NCI-H446 (cell line): ENCODE measurements around the gene CFAP299.
"Not testable (repeated sequence)": the region's sequence is repeated elsewhere in the genome, so short reads cannot be mapped to it uniquely, and the experiment has no call there.

Source experiments
- DNase-seq, 2 experiments: peaks; one replicate each; lab custom pipeline; 2025; lab: John Stamatoyannopoulos, UW

Gene CFAP299

DNA sequence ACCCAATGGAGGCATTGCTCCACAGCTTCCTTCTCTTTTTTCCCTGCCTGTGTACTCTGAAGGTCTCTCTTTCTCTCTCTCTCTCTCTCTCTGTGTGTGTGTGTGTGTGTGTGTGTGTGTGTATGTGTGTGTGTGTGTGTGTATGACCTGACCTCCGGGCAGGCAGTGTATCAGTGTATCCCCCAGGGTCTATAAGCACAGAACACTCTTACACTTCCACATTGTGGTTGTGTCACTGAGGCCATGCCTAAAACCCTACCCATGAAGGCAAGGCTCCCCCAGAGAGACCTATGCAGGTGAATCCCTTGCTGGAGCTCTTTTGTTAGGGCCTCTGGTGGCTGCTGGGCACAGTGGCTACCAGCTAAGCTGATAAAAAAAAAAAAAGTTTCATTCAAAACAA is 394.6 kb downstream of the CFAP299 start:
- DNase-seq, result no peak

DNA sequence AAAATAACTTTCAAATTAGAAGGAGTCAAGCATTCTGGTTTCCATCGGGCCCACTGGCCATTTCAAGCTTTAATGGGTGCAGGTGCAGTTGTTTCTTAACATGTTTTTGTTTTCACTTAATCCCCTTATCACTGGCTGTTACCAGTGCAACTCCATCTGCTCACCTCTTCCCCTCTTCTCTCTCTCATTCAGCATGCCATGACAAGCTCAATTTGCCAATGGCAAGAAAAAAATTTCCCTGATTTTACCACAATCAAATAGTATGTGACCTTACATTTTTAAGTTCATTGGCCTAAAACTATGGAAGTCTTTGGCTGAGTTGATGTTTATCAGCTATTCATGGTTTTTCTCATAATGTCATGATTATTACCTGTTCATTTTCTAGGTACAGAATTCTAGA is 395.9 kb downstream of the CFAP299 start:
- no peak for DNase-seq

DNA sequence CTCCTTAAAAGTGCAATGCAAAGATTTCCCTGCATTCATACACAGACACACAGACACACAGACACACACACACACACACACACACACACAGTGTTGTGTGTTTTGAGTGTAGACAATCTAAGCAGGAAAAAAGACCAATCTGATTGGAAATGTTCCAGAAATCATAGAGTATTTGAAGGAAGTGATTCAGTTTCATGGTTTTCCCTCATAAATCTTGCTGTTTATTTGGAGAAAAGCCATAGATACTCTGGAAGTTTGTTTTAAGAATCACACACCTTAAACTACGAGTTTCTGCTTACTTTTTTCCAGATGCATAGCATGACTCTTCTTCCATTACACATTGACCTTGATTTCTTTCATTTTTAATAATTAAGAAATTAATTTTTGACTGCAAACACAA is 396.5 kb downstream of the CFAP299 start:
- no peak for DNase-seq

DNA sequence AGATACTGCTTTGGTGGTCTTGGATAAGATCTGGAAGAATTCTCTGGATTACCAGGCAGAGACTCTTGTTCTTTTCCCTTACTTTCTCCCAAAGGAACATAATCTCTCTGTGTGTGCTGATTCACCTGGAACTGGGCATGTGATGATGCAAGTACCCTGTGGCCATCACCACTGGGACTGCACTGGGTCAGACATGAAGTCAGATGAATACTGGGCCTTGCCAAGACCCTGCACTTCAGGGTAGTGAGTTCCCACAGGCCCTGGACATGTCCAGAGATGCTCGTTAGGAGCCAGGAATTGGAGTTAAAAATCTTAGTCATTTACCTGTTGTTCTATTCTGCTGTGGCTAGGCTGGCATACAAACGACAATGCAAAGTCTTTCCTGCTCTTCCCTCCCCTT is 404.8 kb downstream of the CFAP299 start:
- DNase-seq, result no peak

DNA sequence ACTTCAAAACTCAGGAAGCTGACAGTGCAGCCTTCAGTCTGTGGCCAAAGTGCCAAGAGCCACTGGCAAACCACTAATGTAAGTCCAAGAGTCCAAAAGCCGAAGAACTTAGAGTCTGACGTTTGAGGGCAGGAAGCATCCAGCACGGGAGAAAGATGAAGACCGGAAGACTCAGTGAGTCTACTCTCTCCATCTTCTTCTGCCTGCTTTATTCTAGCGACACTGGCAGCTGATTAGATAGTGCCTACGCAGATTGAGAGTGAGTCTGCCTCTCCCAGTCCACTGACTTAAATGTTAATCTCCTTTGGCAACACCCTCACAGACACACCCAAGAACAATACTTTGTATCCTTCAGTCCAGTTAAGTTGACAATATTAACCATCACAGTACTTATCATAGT is 414.0 kb downstream of the CFAP299 start:
- DNase-seq, result not testable (repeated sequence)

DNA sequence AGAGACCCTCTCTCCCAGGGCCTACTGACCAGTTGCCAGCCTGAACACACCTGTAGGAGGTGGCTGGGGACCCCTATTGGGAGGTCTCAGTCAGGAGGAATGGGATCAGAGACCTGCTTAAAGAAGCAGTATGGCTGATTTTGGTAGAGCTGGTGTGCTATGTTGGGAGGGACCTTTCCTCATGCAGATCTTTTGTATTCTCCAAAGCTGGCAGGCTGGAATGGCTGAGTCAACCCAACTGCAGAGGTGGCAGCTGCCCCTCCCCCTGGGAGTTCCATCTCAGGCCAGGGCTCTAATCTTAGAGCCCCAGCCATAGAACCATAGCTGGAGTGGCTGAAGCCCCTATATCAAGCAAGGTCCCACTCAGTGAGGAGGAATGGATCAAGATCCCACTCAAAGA is 415.7 kb downstream of the CFAP299 start:
- DNase-seq, result no peak

DNA sequence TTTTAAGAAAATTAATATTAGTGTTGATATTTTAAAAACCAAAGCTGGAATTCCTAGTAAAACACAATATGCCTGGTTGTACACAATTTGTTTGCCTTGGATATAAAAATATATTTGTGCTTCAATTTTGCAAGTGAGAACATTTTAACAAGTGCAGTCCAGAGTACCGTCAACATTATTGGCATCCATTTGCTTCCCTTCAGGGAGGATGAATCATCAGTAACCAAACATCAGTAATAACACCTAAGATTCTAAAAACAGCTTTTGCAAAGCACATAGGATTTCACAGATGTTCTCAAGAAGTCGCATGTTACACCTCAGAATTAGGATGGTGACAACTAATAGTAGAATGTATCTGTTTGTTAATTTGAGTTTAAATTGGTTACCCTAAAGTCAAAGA is 432.4 kb downstream of the CFAP299 start:
- DNase-seq, result no peak

DNA sequence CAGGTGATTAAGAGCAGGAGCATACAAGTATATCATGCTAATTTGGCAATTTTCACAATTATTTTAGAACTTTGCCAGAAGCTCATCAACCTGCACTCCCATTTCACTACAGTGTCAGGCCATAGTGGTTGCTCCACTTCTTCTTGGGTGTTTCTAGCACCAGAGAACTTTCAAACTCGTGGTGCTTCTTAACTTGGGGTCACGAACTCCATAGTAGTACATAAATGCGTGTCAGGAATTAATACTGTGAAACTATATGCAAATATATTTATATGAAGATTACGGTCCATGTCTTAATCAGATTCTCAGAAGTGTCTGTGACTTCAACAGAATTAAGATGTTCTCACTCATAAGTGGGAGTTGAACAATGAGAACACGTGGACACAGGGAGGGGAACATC is 440.6 kb downstream of the CFAP299 start:
- DNase-seq, result no peak

DNA sequence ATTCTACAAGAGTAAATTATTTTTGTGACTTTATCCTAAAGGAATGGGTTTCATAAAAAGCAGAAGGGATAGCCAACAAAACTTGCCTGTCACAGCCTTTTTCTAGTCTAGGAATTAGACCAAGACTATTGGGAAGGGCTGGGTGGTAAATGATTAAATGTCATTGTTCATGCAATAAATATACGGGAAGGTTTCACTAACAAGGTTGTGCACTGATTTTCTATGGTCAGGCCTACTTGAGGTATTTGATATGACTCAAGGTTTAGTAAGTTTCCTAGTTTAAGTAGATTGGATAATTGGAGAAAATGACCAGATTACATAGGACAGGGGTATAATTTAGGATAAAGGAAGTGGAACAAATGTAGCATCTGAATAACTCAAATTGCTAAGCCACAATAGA is 445.9 kb downstream of the CFAP299 start:
- DNase-seq, result no peak

DNA sequence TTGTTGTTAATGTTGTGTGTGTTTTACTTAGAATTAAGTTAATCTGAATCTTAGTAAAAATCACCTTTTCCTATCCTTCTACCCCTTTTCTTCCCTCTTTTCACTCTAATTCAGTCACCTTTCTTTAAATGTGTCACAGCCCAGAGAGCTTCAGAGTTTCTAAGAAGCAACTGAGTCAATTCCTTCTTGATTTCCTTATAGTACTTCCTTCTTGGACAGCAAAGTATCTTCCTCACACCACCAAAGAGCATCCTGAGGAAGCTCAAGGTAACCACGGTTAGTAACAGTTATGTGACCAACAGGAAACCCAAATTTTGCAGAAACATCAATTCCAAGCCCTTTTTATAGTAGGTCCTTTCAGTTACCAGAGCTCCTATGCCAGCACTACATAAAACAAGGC is 451.8 kb downstream of the CFAP299 start:
- DNase-seq, result no peak

DNA sequence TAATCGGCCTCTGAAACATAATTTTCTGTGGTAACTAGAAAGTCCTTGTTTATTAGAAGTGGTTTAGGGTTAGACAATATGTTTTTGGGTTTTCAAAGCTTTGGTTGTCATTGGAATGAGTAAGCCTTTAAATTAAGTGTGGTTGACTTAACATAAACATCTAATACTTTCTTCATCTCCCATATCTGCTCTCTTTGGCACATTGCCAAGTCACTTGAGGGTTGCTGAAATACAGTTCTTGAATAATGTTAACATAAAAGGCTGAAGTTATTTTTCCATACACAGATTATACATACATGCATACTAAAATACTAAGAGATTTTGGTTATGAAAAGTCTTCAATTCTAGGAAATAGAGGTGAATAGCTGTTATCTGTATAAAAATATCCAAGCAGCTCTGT is 453.3 kb downstream of the CFAP299 start:
- DNase-seq, result no peak

DNA sequence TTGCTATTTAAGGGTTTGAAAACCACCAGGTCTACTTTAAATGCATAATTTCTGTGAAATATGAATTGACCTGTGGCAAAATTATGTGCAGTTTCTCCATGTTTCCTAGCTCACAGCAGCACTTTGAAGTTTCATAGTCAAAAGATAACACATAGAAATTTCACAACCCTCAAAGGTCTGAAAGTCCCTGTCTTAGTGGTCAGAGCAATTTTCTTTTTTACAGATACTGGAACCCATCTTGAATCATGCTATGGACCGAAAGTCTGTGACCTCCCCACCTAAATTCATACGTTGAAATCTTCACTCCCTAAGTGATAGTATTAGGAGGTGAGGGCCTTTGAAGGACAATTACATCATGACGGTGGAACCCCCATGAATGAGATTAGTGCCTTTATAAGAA is 454.6 kb downstream of the CFAP299 start:
- DNase-seq, result no peak

DNA sequence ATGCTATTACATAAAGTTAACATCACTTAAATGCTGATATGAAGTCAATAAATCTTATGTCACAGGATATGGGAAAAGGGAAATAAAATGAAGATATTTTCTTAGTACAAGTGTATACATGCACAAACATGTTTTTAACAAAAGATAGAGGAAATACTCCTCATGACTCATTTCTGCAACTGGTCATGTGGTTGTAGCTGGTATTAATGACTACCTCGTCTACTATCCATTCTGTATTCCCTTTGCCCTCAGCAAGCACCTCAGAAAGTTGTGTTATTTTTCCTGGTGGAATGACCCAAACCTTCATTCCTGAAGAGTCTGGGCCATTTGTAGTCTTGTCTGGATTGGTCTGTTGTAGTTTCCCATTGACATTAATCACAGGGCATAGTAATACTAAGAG is 458.1 kb downstream of the CFAP299 start:
- not testable (repeated sequence) for DNase-seq

DNA sequence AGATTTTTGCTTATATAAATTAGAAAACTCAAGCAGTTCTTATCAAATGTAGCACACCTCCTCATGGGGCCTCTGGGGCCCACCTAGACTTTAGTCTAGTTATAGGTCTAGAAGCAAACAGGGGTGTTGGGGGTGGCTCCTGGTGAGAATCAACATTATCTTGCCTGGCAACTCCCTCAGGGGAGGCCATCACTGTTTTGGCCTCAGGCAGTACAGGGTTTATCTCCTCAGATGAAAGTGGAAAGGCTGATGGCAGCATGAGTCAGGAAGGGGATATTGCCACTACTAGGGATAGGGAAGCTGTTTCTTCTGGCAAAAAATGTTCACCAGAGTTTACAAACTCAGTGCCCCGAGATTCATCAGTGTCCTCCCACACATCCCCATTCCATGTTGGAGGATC is 462.6 kb downstream of the CFAP299 start:
- DNase-seq, result no peak

DNA sequence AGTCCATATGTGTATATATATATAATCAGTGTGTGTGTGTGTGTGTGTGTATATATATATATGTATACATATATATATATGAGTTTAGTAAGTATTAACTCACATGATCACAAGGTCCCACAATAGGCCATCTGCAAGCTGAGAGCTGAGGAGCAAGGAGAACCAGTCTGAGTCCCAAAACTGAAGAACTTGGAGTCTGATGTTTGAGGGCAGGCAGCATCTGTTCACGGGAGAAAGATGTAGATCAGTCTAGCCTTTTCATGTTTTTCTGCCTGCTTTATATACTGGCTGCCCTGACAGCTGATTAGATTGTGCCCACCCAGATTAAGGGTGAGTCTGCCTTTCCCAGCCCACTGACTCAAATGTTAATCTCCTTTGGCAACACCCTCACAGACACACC is 465.2 kb downstream of the CFAP299 start:
- not testable (repeated sequence) for DNase-seq

DNA sequence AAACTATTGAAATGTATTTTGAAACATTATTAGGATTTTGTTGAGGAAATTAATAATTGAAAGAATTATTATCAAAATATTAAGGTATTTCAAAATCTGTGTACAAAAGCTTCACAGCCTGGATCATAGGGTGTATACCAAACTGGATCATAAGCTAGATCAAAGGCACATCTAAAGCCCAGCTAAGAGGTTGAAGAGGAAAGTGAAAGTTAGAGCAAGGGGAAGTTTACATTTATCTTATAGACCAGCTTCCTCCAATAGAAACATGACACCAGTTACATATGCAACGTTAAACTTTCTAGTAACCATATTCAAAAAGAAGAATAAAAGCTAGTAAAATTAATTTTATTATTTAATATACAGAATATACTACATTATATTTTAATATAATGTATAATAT is 467.8 kb downstream of the CFAP299 start:
- DNase-seq, result no peak

DNA sequence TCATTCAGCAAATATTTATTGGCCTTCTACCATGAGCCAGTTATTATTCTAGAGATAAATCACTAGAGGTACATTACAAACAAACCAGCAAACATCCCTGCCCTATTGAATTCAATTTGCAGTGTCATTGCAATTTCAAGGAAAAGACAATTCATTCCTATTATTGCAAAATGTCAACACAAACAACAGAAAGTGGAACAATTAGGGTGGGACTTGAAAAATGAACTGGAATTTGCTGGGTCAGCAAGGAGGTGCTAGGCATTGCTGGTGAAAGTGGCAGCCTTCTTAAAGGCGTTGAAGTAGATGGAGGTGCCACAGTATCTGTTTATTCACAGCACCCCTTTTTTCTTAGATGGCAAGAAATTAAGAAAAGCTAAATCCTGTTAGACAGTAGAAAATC is 470.9 kb downstream of the CFAP299 start:
- DNase-seq, result no peak

DNA sequence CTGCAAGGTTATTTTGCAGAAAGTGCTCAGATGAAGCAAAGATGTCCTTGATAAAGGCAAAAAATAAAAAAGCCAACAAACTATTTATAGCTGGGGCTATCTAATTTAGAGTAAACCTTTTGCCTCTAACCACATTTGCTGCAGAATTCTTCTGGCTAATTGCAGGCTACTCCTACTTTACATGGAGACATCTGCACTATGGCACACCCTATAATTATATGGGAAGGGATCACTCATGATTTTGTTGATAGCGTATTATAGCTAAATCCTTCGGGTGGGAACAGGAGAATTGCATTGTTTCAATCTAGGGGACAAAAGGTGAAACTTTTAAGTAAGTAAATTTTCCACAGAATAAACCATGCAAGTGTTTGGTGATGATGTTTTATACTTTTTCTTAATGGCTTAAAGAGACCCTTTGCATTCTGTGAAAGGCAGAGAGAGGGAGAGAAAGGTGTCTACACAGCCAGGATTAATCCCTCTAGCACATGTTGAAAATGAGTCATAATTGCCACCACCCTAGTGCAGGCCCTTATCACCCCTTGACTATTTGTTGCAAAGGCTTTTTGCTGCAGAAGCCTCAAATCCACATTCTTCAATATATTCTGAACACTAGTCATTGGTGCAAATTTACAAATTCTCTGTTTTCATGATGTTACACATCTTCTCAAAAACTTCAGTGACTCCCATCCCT is 473.7 kb downstream of the CFAP299 start:
- DNase-seq, result no peak

DNA sequence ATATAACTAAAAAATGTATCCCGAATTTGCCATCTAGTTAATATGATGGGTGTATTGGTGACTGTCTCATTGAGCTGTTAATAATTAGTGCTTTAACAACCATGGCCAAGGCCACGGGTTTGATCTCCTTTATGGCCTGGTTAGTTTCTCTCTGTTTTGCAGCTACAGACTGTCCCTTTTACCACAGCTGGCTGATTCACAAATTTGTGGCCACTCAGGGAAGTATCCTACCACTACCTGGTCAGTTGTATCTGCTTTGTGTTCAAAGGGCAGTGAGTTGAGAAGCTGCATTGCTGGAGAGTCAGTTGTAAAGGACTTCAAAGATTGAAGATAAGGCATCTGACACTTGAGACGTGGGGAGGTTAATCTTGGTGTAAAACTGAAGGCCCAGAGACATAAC is 475.9 kb downstream of the CFAP299 start:
- DNase-seq, result no peak

DNA sequence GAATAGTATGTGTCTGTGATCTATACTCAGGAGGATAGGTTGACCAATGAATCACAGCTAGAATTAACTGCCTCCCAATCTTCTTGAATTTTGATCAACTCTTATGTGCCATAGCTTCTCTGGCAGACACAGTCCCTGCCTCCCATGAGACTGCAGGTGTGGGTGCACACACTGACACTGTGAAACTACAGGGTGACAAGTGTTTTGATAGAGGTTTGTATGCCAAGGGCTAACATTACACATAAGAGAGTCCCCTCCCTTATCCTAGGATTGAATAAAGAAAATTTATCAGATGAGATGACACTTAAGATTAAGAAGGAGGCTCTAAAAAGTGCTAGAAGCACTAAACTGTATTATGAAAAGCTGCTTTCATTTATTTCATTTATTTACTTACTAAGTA is 476.6 kb downstream of the CFAP299 start:
- no peak for DNase-seq

DNA sequence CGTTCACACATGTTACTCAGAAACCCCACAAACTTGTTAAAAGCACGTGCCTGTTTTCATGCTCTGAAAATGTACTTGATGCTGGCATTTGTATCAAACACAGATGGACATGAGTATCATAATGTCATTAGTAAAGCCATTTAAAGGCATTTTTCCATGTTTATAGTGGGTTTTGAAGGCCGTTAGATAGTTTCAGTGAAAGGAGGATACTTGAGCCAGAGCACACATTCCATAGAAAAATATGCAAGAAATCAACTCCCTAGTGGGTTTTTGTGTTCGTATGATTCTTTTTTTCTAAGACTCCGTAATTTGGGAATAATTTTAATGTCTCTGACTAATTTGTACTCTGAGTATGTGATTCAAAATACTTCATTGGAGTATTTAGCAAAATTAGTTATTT is 478.7 kb downstream of the CFAP299 start:
- no peak for DNase-seq

DNA sequence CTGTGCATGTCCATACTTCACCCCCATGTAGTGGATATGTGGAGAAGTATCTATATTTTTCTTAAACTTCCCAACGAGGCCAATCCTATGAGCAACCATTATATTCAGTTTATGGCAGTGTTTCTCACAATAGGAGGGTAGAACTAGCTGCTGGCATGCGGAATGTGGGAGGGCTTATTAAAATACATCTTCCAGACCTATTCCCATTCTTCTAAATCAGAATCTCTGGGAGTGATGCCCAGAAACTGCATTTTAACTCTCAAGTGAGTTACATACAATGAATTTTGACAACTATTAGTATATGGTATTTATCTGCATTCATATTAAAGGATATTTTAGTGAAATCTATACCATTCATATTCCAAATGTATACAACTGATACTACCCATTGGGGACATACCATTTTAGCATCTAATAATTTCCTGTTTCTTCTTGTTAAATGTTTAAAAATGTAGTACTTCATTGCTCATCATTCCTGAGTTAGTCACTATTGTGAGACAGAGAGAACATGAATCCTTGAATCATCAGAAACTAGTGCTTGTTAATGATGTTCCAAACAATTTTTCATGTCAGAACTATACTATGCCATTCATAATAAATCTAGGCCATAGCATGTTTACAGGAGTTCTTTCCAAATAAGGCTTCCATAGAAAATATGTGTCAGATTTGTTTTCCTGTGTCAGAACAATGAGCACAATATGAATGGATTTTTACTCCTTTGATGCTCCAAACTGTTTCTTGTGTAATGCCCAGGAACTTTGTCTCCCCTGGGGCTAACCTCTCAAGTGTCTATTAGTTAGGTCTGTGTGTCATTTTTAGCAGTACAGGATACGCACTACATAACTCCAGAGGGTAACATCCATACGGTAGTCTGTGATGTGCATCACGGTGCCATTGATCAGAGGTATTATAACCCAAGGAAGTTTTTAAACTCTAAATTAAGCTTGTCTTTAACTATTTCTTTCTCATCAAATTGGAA is 496.1 kb downstream of the CFAP299 start:
- no peak for DNase-seq

DNA sequence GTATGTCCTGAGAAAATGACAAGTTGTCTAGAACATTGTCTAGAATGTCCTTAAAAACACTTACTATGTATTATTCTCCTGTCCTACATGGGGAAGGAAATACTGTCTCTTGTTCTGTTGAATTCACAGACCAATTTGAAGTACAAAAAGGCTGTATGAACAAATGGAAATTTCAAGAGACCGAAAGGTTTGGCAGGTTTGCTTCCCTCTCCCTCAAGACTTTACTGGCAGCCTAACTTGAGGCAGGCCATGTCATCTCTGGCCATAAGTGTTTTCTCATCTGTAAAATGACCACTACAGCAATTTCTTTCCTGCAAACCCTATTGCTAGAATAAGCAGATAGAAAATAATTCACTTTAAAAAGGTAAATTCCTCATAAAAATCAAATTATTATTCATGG is 503.8 kb downstream of the CFAP299 start:
- DNase-seq, result no peak
